Right renal pelvis (tissue), 4 donors: Measurements from ENCODE around the gene SOX12. TPM values are rescaled to one million over a fixed set of nuclear protein-coding genes. Genes with fewer than 3 reads are reported as not detected.
"Not testable (repeated sequence)": the region's sequence is repeated elsewhere in the genome, so short reads cannot be mapped to it uniquely, and the experiment has no call there.

ENCODE experiments used
- DNase-seq, 4 donors: peaks; one replicate each; pipeline ENCODE4 v3.0.0-alpha.2; 2013; ENCODE audit warnings: low read depth in 4 of 4, low spot score in 3 of 4, missing footprints in 1 of 4
- polyA plus RNA-seq, 4 donors: library from polyadenylated mRNA; unstranded; fragments of 120-200 nt; gene quantifications; one replicate each; pipeline ENCODE4 v1.2.1, GENCODE V29; 2013; ENCODE audit not compliant: insufficient read length in 4 of 4

The SOX12 gene
- polyA plus RNA-seq, 4 donors: 30.7 to 37.2 (median 33.7) TPM

DNA sequence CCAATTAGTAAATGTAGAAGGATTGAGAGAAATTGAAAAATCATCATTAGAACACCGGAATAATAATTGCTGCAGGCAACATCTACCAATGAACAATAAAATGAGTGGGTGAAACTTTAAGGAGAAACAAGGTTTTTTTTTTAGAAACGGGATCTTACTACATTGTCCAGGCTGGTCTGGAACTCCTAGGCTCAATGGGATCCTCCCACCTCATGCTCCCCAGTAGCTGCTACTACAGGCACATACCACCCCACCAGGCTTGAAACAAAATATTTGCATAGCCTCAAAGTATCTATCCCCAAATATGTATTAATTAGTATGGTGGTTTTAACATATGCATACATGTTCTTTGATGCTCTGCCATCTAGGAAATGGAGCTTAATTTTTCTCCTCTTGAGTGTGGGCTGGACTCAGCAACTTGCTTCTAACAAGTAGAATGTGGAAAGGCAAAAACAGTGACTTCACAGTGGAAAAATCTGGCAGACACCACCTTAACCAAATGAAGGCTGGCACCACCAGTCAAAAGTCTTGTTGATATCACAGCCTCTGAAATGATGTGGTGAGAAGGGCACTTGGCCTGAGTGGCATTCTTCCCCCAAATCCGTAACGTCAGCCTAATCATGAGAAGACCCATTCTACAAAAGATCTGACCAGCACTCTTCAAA, 33.7 kb downstream of the SOX12 start:
- DNase-seq: no peak

DNA sequence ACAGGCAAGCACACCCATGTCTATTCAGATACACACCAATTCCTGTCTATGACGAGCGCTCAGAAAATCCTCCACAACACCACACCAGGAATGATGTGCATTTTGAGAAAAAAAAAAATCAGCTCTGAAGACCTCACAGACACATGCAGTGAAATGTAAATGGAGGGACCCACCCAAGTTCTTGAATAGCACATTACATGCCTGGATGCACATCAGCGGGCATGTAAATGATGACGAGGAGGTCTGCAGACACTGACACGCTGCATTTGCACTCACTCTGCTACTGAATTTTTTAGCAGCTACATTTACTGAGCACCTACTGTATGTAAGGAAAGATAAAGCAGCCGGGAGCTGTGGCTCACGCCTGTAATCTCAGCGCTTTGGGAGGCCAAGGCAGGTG, 36.2 kb downstream of the SOX12 start:
- no peak for DNase-seq

DNA sequence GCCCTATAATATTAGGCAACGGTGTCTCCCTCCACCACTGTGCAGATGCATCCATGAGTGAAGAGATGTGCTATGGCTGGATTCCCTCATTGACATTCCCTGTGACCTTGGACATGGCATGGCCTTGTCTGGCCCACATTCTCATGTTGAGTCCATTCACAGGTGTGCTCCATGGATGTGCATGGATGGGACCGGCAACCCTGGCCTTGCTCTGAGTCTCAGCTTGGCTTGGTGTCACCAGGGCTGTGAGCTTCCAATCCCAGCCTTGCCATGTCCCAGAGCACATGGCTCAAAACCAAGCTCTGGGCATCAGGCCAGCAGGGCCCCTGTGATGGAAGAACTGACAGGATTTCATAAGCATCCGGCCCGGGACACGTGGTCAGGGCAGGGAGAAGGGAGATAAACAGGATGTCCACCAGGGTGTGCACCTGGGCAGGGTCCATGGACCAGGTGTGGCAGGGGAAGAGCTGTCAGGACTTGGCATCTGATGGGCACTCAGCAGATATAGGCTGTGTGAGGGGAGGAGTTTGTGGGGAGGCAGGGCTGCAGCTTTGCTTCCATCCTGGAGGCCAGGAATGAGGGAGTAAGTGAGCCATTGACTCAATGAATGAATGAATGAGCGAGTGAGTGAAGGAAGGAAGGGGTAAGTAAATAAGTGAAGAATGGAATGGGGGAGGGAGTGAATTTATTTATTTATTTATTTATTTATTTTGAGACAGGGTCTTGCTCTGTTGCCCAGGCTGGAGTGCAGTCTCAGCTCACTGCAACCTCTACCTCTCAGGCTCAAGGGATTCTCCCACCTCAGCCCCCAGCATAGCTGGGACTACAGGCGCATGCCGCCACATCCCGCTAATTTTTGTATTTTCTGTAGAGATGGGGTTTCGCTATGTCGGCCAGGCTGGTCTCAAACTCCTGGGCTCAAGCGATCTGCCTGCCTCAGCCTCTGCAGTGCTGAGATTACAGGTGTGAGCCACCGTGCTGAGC, 37.2 kb downstream of the SOX12 start:
- no peak for DNase-seq

DNA sequence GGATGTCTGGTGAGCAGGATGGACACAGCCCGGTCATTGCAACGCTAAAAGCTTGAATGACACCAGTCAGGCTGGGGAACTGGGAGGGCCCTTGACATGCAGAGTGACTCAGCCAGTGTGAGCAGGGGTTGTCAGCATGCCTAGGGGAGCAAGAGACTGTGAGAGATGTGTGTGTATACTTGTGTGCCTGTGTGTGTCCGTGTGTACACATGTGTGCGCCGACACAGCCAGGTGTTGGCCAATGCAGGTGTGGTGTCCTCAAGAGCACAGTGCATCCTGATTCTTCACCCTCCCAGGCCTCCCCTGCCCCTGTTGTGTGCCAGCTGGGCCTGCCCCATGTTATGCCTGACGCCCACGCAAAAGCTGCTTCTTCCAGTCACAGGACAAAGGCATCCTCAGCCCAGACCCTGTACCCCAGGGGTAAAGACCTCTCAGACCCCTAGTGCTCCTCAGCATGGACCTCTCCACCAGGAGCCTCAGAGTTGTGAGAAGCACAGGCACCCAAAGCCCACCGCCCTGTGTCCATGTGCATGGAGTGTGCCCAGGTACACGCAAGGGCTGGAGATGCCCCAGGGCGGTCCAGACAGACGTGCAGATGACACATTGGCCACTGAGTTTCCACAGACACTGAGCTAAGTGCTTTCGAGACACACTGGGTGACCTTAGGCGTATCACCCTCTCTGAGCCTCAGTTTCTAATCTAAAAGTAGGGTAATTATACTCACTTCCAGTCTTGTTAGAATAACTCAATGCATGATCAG, 38.1 kb downstream of the SOX12 start:
- DNase-seq: no peak

DNA sequence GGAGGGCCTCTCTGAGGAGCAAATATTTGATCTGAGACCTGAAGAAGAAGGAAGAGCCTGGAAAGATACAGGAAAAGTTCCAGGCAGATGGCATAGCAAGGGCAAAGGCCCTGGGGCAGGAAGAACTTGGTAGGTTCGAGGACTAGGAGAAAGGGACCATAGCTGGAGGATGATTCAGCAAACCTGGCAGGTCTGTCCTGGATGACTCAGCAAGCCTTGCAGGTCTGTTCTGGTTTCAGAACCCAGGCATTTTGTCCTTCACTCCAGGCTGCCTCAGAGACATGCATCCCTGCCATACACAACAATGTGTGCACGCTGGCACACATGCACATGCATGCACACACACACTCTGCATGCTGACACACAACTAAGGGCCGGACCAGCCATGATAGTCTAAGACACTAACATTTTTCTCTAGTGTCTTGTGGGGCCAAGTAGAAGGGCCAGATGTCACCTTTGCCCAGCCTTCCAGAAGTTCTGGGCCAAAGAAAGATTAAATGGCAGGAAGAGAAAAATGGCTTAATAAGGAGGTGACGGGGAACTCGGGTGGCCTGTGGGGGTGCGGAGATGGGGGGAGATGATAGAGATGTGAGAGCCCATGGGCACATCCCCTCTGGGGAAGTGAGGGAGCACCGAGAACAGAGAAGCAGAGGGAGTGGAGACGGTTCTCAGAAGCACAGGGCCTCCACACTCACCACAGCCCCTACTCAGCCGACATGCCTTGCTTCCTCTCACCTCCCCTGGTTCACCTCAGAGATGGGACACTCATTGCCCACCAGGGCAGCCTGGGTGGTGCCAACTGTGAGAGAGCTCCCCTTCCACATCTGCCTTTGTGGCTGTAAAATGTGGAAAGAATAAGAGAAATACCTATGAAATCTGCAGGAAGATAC, 39.8 kb downstream of the SOX12 start:
- no peak for DNase-seq

DNA sequence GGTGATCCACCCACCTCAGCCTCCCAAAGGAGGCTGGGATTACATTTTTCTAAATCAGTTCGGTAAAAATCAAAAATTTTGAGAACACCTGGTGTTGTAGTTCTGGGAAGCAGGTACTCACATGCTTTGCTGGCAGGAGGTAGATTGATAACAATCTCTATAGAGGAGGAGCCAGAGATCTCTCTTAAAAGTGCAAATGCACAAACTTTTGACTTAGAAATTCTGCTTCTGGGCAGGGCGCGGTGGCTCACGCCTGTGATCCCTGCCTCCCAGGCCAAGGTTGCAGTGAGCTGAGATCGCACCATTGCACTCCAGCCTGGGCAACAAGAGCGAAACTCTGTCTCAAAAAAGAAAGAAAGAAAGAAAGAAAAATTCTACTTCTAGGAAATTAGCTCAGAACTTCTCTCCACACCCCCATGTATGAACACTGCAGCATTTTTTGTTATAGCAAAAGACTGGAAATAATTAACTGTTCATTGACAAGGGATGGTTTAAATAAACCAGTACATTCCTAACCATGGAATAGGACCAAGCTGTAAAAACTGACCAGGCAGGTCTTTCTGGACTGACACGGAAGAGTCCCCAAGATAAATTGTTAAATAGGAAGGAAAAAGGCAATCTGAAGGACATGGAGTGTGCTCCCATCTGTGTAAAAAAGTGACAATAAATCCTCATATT, 40.8 kb downstream of the SOX12 start:
- no peak for DNase-seq

DNA sequence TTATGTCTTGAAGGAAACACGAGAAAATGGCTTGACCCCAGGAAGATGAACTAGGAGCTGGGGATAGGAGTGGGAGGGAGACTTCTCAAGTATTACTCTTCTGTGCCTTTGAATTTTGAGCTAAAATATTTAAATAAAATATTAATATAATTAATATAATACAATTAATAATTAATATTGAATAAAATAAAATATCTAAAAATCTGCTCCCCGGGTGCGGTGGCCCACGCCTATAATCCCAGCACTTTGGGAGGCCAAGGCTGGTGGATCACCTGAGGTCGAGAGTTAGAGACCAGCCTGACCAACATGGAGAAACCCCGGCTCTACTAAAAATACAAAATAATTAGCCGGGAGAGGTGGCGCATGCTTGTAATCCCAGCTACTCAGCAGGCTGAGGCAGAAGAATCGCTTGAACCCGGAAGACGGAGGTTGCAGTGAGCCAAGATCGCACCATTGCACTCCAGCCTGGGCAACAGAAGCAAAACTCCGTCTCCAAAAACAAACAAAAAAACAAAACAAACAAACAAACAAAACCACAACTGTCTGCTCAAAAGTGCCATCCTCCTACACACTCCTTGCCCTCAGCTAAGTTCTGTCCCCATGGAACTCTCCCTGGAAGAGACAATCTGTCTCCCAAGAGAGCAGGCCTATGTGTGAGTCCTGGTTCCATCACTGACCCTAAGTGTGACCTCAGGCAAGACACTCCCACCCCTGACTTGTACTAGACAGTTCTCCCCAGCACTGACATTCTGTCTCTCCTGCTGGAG, 41.5 kb downstream of the SOX12 start:
- no peak for DNase-seq

DNA sequence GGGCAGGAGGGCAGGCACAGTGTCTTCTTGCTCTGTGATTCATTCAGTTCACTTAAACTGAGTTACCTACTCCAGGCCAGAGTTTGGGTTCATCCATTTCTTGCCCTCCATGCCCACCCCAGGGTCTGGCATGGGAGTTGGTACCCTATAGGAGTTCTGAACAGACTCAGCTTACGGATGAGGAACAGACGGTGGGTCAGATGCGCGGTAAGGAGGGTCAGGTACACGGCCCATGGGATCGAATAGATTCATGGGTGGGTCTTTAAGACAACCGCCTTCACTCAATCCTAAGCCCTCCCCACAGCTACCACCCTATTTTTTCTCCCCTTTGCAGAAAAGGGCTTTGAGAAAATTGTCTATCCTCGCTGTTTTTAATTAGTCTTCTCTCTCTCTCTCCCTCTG, 42.1 kb downstream of the SOX12 start:
- no peak for DNase-seq

DNA sequence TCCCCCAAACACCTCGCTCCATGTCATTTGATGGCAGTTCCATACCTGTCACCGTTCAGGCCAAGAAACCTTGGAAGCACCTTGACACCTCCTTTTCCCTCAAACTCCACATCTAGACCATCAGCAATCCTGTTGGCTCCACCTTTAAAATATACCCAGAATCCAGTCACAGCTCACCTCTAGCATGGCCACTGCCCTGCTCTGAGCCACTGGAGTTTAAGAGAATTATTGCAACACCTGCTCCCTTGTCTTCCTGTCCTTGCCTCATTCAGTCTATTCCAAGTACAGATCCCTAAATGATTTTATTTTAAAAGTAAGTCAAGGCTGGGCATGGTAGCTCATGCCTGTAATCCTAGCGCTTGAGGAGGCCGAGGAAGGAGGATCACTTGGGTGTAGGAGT, 43.6 kb downstream of the SOX12 start:
- no peak for DNase-seq

DNA sequence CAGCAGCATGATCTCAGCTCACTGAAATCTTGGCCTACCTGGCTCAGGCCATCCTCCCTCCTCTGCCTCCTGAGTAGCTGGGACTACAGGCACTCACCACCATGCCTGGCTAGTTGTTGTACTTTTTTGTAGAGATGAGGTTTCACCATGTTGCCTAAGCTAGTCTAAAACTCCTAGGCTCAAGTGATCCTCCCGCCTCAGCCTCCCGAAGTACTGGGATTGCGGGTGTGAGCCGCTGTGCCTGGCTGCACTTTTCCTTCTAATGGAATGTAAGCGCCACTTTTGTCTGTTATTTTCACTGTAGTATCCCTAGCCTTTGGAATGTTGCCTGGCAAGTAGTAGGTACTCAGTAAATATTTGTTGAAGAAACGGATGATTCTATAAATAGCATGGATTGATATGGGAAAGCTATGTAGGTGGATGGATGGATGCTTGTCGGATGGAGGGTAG, 44.8 kb downstream of the SOX12 start:
- DNase-seq: no peak

DNA sequence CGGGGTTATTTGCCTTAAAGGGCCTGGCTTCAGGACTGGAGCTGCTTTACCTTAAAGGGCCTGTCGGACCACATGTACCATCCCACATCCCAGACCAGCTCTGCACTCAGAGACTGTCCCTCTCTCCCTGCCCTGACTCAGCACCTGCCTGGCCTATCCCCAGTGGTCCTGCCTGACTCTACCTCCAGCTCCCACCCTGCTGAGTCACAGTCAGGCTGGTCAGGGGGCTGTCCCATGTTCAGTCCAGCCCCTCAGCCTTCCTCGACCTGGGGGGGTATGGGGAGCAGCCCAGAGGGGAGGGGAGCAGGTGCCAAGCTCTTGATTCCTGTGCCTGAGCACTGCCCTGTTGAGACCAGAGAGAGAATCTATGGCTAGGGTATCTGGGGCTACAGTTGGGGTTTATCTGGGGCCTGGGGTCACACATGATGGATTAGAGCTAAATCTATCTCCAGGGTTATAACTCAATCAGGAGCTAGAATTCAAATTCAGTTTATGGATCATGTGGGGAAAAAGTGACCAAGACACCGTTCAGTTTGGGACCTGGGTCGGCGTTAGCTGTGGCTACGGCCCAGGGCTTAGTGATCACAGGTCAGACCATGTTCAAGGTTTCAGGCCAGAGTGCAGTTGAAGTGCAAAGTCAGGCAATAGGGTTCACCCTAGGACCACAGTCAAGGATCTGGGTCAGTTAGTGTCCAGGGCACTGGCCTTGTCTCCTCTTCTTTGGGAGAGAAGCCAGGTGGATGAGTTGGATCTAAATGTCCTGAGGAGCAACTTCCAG, 45.8 kb downstream of the SOX12 start:
- DNase-seq: no peak

DNA sequence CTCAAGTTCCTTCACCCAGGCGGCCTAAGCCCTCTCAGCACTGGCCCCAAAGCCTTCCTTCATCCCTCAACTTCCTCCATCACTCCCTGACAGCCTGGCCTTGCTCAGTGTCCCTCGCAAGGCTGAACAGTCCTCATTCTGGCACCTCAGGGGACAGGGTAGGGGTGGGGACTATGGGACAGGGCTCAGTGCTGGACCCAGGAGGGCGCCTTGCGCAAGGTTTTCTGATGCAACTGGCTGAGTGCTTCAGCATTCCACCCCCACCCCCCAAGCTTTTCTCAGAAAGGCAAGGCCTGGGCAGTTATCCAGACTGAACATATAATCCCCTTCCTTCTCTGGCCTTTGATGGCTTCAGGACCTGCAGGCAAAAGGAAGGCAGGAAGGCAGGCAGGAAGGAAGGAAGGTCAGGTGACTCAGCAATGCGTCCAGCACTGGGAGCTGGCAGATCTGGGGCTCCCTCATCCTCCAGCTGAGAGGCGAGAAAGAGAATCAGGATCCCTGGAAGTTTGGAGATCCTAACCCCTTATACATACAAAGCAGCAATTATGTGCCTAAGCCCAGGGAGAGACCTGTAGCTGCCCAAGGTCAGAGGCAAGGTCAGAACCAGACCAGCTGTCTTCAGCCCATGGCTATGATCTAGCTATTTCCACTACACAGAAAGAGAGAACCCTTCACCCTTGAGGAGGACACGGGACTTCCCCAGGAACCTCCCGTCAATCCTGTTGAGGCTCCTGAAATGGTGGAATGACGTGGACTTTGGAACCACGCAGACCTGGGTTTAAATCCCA, 46.6 kb downstream of the SOX12 start:
- DNase-seq: no peak

DNA sequence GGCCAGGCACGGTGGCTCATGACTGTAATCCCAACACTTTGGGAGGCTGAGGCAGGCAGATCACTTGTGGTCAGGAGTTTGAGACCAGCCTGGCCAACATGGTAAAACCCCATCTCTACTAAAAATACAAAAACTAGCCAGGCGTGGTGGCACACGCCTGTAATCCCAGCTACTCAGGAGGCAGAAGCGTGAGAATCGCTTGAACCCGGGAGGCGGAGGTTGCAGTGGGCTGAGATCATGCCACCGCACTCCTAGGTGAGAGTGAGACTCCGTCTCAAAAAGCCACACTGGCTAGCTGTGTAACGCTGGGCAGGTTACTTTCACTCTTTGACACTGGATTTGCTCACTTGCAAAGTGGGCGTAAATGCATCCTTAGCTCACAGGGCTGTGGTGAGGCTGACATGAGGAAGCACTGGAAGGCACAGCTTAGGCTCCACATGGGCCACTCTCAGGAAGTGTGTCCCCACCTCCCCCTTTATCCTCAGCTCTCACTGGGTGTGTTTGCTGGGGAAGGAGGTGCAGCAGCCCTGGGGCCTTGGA, 47.3 kb downstream of the SOX12 start:
- not testable (repeated sequence) for DNase-seq

DNA sequence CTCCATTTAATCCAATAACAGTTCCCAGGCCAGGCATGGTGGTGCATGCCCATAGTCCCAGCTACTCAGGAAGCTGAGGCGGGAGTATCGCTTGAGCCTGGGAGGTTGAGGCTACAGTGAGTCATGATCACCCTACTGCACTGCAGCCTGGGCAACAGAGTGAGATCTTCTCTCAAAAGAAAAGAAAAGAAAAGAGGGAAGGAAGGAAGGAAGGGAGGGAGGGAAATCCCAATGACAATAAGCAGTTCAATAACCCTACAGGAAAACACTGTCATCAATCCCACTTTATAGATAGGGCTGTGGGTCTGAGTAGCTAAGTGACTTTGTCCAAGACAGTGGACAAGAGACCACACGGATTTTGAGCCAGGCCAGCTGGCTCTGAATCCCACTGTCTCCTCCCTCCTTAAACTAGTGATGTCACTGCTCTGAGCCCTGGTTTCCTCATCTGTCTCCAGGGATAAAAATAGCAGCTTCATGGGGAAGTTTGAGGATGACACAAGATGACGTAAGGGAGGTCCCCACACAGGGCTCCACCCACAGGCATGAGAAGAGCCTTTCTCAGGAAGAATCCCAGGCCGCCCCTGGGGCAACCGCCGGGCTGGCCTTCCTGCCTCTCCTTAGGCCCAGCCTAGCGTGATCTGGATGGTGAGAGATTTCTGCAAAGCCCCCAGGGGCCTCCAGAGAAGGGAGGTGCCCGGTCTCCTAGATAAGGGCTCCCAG, 48.0 kb downstream of the SOX12 start:
- no peak for DNase-seq

DNA sequence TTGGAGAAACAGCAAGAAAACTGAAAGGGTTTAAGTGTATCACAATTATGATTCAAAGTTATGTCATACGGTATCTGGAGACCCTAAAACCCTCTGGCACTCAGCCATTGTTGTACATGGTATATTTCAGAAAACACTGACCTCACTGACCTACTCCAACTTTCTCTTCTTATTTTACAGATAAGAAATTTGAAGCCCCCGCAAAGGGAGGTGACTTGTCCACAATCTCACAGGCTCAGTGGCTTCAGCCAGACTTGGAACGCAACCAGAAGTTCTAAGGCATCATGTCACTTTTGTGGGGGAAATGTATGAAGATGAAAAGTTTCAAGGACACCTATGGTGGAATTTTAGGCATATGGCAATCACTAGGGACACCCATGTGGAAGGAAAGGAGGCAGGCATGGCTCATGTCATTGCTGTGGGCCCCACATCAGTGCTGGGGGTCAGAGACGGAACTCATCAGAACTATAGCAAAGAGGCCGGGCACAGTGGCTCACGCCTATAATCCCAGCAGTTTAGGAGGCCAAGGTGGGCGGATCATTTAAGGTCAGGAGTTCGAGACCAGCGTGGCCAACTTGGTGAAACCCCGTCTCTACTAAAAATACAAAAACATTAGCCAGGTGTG, 50.0 kb downstream of the SOX12 start:
- no peak for DNase-seq

DNA sequence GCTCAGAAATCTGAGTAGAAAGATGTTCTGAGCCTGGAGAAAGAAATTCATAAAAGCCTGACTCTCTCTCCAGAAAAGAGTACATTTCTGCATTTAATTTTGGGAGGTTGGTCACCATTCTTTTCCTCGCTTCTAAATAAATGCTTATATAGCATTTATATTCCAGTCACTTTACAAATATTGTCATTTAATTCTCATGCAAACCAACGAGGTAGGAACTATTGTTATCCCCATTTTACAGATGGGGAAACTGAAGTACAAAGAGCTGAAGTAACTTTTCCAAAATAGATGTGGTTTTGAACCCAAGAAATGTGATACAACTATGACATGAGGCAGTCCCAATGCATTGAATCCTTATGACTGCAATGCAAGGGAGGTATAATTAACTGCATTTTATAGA, 50.7 kb downstream of the SOX12 start:
- no peak for DNase-seq
